ENCODE results near the gene CRIP2.

DNA sequence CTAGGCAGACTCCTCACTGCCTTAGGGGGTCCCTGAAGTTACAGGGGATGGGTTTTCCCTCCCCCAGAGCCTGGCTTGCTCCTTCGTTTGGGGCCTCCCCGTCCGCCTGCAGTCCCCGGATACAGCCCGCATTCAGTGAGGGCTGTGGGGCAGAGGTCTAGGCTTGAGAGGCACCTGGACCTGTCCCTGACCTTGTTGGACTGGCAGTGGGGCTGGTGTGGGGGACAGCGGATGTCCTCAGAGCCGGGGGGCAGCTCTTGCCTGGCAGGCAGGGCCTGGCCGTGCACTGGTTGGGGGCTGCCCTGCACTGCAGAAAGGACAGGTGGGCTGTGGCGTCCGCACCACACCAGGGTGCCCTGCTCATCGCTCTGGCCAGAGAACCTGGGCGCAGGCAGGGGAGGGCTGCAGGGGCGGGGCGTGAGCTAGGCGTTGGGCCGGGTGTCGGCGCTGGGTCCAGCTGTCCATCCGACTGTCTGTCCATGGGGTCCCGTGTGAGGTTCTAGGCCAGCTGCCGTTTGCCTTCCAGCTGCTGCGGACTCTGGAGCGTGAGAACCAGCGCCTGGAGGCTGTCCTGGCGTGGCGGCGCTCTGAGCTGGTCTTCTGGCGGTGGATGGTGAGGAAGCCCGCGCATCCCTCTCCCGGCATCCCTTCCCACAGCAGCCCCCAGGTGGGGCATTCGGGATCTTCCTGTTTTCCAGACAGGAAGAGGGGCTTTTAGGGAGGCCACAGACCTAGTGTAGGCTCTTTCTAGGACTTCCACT lies 22.4 kb downstream of the CRIP2 start:
- TF ChIP-seq, protein P1, sequence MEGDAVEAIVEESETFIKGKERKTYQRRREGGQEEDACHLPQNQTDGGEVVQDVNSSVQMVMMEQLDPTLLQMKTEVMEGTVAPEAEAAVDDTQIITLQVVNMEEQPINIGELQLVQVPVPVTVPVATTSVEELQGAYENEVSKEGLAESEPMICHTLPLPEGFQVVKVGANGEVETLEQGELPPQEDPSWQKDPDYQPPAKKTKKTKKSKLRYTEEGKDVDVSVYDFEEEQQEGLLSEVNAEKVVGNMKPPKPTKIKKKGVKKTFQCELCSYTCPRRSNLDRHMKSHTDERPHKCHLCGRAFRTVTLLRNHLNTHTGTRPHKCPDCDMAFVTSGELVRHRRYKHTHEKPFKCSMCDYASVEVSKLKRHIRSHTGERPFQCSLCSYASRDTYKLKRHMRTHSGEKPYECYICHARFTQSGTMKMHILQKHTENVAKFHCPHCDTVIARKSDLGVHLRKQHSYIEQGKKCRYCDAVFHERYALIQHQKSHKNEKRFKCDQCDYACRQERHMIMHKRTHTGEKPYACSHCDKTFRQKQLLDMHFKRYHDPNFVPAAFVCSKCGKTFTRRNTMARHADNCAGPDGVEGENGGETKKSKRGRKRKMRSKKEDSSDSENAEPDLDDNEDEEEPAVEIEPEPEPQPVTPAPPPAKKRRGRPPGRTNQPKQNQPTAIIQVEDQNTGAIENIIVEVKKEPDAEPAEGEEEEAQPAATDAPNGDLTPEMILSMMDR (IDR thresholded peaks at IDR 0.05; ENCODE audit: low read depth, low read length, poor library complexity, severe bottlenecking): no peak
- TF ChIP-seq EZH2phosphoT487 (IDR thresholded peaks at IDR 0.05; ENCODE audit: borderline replicate concordance, low read length): no peak
